GM12874 (cell line): Measurements from ENCODE around the gene WNT3.

Experiments
- CTCF ChIP-seq: IDR thresholded peaks from 2 replicates; pipeline ENCODE4 v1.5.1; 2011; ENCODE audit warnings: low read depth, mild to moderate bottlenecking, control low read depth, low read length, moderate library complexity; ENCODE audit not compliant: insufficient read depth

The WNT3 gene

GRCh38 chr17:46766493-46767491 lies 51.7 kb downstream of the WNT3 start:
- no peak for TF ChIP-seq CTCF

- no peak for TF ChIP-seq CTCF
Measured at GRCh38 chr17:46765453-46765852, 53.0 kb downstream of the WNT3 start.

GRCh38 chr17:46764709-46765401 lies 53.6 kb downstream of the WNT3 start:
- no peak for TF ChIP-seq CTCF

- TF ChIP-seq CTCF, result no peak
Measured at GRCh38 chr17:46764000-46764708, 54.3 kb downstream of the WNT3 start.

- no peak for TF ChIP-seq CTCF
Measured at GRCh38 chr17:46763416-46763815, 55.1 kb downstream of the WNT3 start.

- no peak for TF ChIP-seq CTCF
Measured at GRCh38 chr17:46759141-46759540, 59.4 kb downstream of the WNT3 start.

- TF ChIP-seq CTCF, result no peak
Measured at GRCh38 chr17:46758614-46759013, 59.9 kb downstream of the WNT3 start.
